HG02885 (cell line): ENCODE measurements around the gene OR52K1.

Experiments used
- ATAC-seq: cut with Tn5 transposase; IDR thresholded peaks from one replicate; pipeline ENCODE4 v1.9.1; 2021; ENCODE audit warnings: mild to moderate bottlenecking; ENCODE audit not compliant: unreplicated experiment, poor library complexity

Gene OR52K1

GRCh38 chr11:4482445-4482844 lies at the start of gene OR52K1:
TSS of gene OR52K1 (plus strand) at chr11:4482646. CDS start at chr11:4488901, 6,255 bp downstream.
- no peak for ATAC-seq

GRCh38 chr11:4433856-4434255 lies 48.6 kb upstream of the OR52K1 start:
- ATAC-seq, result no peak

GRCh38 chr11:4436411-4436810 lies 46.0 kb upstream of the OR52K1 start:
- no peak for ATAC-seq

- ATAC-seq, result no peak
These were observed 40.9 kb upstream of the OR52K1 start for GRCh38 chr11:4441515-4441914.

GRCh38 chr11:4443232-4443891 lies 39.1 kb upstream of the OR52K1 start:
- ATAC-seq, result no peak

GRCh38 chr11:4448995-4449394 lies 33.5 kb upstream of the OR52K1 start, which contains the start of gene OR52K2:
TSS of gene OR52K2 (plus strand) at chr11:4449295. CDS start at chr11:4449340, 45 bp downstream.
- ATAC-seq, result no peak

- ATAC-seq, result no peak
These were observed 29.3 kb upstream of the OR52K1 start for GRCh38 chr11:4453118-4453517.

- no peak for ATAC-seq
These were observed 28.4 kb upstream of the OR52K1 start for GRCh38 chr11:4454021-4454420.

- no peak for ATAC-seq
These were observed 27.0 kb upstream of the OR52K1 start for GRCh38 chr11:4455419-4455818.

GRCh38 chr11:4459500-4459899 lies 22.9 kb upstream of the OR52K1 start:
- no peak for ATAC-seq

- no peak for ATAC-seq
These were observed 22.3 kb upstream of the OR52K1 start for GRCh38 chr11:4460151-4460550.

GRCh38 chr11:4464216-4465159 lies 18.0 kb upstream of the OR52K1 start:
- no peak for ATAC-seq

- no peak for ATAC-seq
These were observed 17.0 kb upstream of the OR52K1 start for GRCh38 chr11:4465407-4465806.

- ATAC-seq, result no peak
These were observed 16.1 kb upstream of the OR52K1 start for GRCh38 chr11:4466131-4466870.

- no peak for ATAC-seq
These were observed 15.5 kb upstream of the OR52K1 start for GRCh38 chr11:4466871-4467442.

GRCh38 chr11:4467811-4468606 lies 14.4 kb upstream of the OR52K1 start:
- ATAC-seq, result no peak

- no peak for ATAC-seq
These were observed 2.8 kb upstream of the OR52K1 start for GRCh38 chr11:4479644-4480043.

- no peak for ATAC-seq
These were observed 1.7 kb upstream of the OR52K1 start for GRCh38 chr11:4480577-4481239.

- no peak for ATAC-seq
These were observed 1.2 kb upstream of the OR52K1 start for GRCh38 chr11:4481240-4481582.
